T-helper 1 cell treated with Interleukin-12 subunit alpha and Interleukin-12 subunit beta and Interleukin-4 antibody, amounts not matched to agents 30 μg/mL and 1 μg/mL, for 36 hours (primary cell): Measurements from ENCODE around the gene NAP1L1.

Source experiments
- H3K27ac Mint-ChIP-seq: one replicate; pipeline ENCODE4 v1.8.0; 2021; ENCODE audit warnings: mild to moderate bottlenecking, mixed read lengths
- H3K27me3 Mint-ChIP-seq: one replicate; pipeline ENCODE4 v1.8.0; 2021; ENCODE audit warnings: low read depth, mixed read lengths
- H3K36me3 Mint-ChIP-seq: one replicate; pipeline ENCODE4 v1.8.0; 2021; ENCODE audit warnings: low read depth, mixed read lengths
- H3K4me1 Mint-ChIP-seq: one replicate; pipeline ENCODE4 v1.8.0; 2021; ENCODE audit warnings: low read depth, mixed read lengths
- H3K4me3 Mint-ChIP-seq: one replicate; pipeline ENCODE4 v1.8.0; 2021; ENCODE audit warnings: mild to moderate bottlenecking, moderate library complexity, mixed read lengths
- H3K9me3 Mint-ChIP-seq: one replicate; pipeline ENCODE4 v1.8.0; 2021; ENCODE audit warnings: mixed read lengths

The NAP1L1 gene

GRCh38 chr12:76037130-76038103 is 47.1 kb downstream of the NAP1L1 start:
- H3K9me3 Mint-ChIP-seq, result no peaks in the 10 kb centered on the region
- no peaks in the 10 kb centered on the region for H3K27me3 Mint-ChIP-seq
- no peak overlapping the region for H3K27ac Mint-ChIP-seq
- H3K4me1 Mint-ChIP-seq, result peaks cover 24% of the 10 kb centered on the region
- H3K36me3 Mint-ChIP-seq, result peaks cover 7% of the 10 kb centered on the region
- no peak overlapping the region for H3K4me3 Mint-ChIP-seq

GRCh38 chr12:76035045-76035444 is 49.4 kb downstream of the NAP1L1 start:
- H3K36me3 Mint-ChIP-seq, result peaks cover 15% of the 10 kb centered on the region
- peaks cover 34% of the 10 kb centered on the region for H3K4me1 Mint-ChIP-seq
- no peak overlapping the region for H3K4me3 Mint-ChIP-seq
- no peaks in the 10 kb centered on the region for H3K9me3 Mint-ChIP-seq
- peak overlapping the region; percentile 34 for H3K27ac Mint-ChIP-seq
- H3K27me3 Mint-ChIP-seq, result peaks cover 6% of the 10 kb centered on the region

- peaks cover 45% of the 10 kb centered on the region for H3K4me1 Mint-ChIP-seq
- H3K4me3 Mint-ChIP-seq, result peak overlapping the region; percentile 98
- peaks cover 26% of the 10 kb centered on the region for H3K36me3 Mint-ChIP-seq
- peak overlapping the region; percentile 96 for H3K27ac Mint-ChIP-seq
- peaks cover 6% of the 10 kb centered on the region for H3K27me3 Mint-ChIP-seq
- no peaks in the 10 kb centered on the region for H3K9me3 Mint-ChIP-seq
These were observed 51.1 kb downstream of the NAP1L1 start for GRCh38 chr12:76033081-76034011.

GRCh38 chr12:76032043-76032981 is 52.2 kb downstream of the NAP1L1 start:
- peaks cover 6% of the 10 kb centered on the region for H3K27me3 Mint-ChIP-seq
- peak overlapping the region; percentile 96 for H3K27ac Mint-ChIP-seq

GRCh38 chr12:76031414-76032042 is 53.0 kb downstream of the NAP1L1 start, which contains the start of gene PHLDA1:
PHLDA1 (minus strand) TSS chr12:76031776.
- Mint-ChIP-seq H3K4me3 (peak within 1 kb of the TSS; percentile 98), H3K36me3 (peaks cover 35% of the 10 kb centered on the region), H3K27me3 (peaks cover 6% of the 10 kb centered on the region), H3K4me1 (peaks cover 40% of the 10 kb centered on the region), H3K27ac (peak within 1 kb of the TSS; percentile 98), H3K9me3 (no peaks in the 10 kb centered on the region)

More at GRCh38 chr12:76032043-76032981, 52.2 kb downstream of the NAP1L1 start:
- peaks cover 41% of the 10 kb centered on the region for H3K4me1 Mint-ChIP-seq
- no peaks in the 10 kb centered on the region for H3K9me3 Mint-ChIP-seq
- peak overlapping the region; percentile 98 for H3K4me3 Mint-ChIP-seq
- H3K36me3 Mint-ChIP-seq, result peaks cover 31% of the 10 kb centered on the region

- Mint-ChIP-seq H3K9me3 (no peaks in the 10 kb centered on the region), H3K27ac (peak overlapping the region; percentile 98), H3K36me3 (peaks cover 36% of the 10 kb centered on the region), H3K4me1 (peaks cover 42% of the 10 kb centered on the region), H3K4me3 (peak overlapping the region; percentile 98), H3K27me3 (peaks cover 6% of the 10 kb centered on the region)
These were observed 53.4 kb downstream of the NAP1L1 start for GRCh38 chr12:76031081-76031413.

- H3K4me3 Mint-ChIP-seq, result peak overlapping the region; percentile 98
- H3K36me3 Mint-ChIP-seq, result peaks cover 36% of the 10 kb centered on the region
These were observed 54.0 kb downstream of the NAP1L1 start for GRCh38 chr12:76030341-76031080.

GRCh38 chr12:76029982-76030340 is 54.5 kb downstream of the NAP1L1 start:
- Mint-ChIP-seq H3K4me1 (peaks cover 46% of the 10 kb centered on the region), H3K4me3 (peak overlapping the region; percentile 98)

More at GRCh38 chr12:76030341-76031080, 54.0 kb downstream of the NAP1L1 start:
- peaks cover 6% of the 10 kb centered on the region for H3K27me3 Mint-ChIP-seq
- H3K9me3 Mint-ChIP-seq, result no peaks in the 10 kb centered on the region
- peak overlapping the region; percentile 98 for H3K27ac Mint-ChIP-seq
- peaks cover 44% of the 10 kb centered on the region for H3K4me1 Mint-ChIP-seq

GRCh38 chr12:76028571-76029277 is 55.8 kb downstream of the NAP1L1 start:
- peak overlapping the region; percentile 98 for H3K4me3 Mint-ChIP-seq
- H3K27me3 Mint-ChIP-seq, result peaks cover 6% of the 10 kb centered on the region
- peaks cover 41% of the 10 kb centered on the region for H3K36me3 Mint-ChIP-seq
- H3K27ac Mint-ChIP-seq, result peak overlapping the region; percentile 49
- no peaks in the 10 kb centered on the region for H3K9me3 Mint-ChIP-seq
- peaks cover 48% of the 10 kb centered on the region for H3K4me1 Mint-ChIP-seq

More at GRCh38 chr12:76029982-76030340, 54.5 kb downstream of the NAP1L1 start:
- Mint-ChIP-seq H3K27me3 (peaks cover 6% of the 10 kb centered on the region), H3K9me3 (no peaks in the 10 kb centered on the region), H3K36me3 (peaks cover 38% of the 10 kb centered on the region), H3K27ac (peak overlapping the region; percentile 98)

- Mint-ChIP-seq H3K4me1 (peaks cover 44% of the 10 kb centered on the region), H3K9me3 (no peaks in the 10 kb centered on the region), H3K27me3 (peaks cover 6% of the 10 kb centered on the region), H3K27ac (no peak overlapping the region), H3K4me3 (peak overlapping the region; percentile 34), H3K36me3 (peaks cover 34% of the 10 kb centered on the region)
These were observed 57.8 kb downstream of the NAP1L1 start for GRCh38 chr12:76026643-76027063.

GRCh38 chr12:76025601-76026575 is 58.6 kb downstream of the NAP1L1 start:
- Mint-ChIP-seq H3K4me3 (peak overlapping the region; percentile 10), H3K9me3 (no peaks in the 10 kb centered on the region), H3K36me3 (peaks cover 39% of the 10 kb centered on the region), H3K27ac (peak overlapping the region; percentile 22), H3K4me1 (peaks cover 50% of the 10 kb centered on the region), H3K27me3 (peaks cover 6% of the 10 kb centered on the region)
